Activated CD8-positive, alpha-beta memory T cell treated with anti-CD3 and anti-CD28 coated beads, Interleukin-2, amount 50 U/mL, for 4 hours (primary cell): ENCODE data around the gene BCL3.
A peak's percentile ranks its signal among the peaks of the same experiment; 100 is the strongest.

Experiments used
- DNase-seq: peaks from one replicate; pipeline ENCODE4 v3.0.0-alpha.2; 2020

BCL3 gene

GRCh38 chr19:44722131-44723121, 26.1 kb upstream of the BCL3 start:
- no peak for DNase-seq

GRCh38 chr19:44723299-44723951, 25.1 kb upstream of the BCL3 start:
- DNase-seq: no peak

- peak; percentile 80 for DNase-seq
Observed at GRCh38 chr19:44723952-44724319, 24.6 kb upstream of the BCL3 start.

- DNase-seq: no peak
Observed at GRCh38 chr19:44725251-44725650, 23.3 kb upstream of the BCL3 start.

GRCh38 chr19:44725684-44726083, 22.8 kb upstream of the BCL3 start:
- no peak for DNase-seq

- DNase-seq: no peak
Observed at GRCh38 chr19:44726465-44726864, 22.0 kb upstream of the BCL3 start.

- no peak for DNase-seq
Observed at GRCh38 chr19:44728178-44728577, 20.3 kb upstream of the BCL3 start.

GRCh38 chr19:44729516-44730033, 18.9 kb upstream of the BCL3 start:
- no peak for DNase-seq

GRCh38 chr19:44731081-44731480, 17.4 kb upstream of the BCL3 start:
- no peak for DNase-seq

- DNase-seq: no peak
Observed at GRCh38 chr19:44731622-44732021, 16.9 kb upstream of the BCL3 start.

- no peak for DNase-seq
Observed at GRCh38 chr19:44732235-44733014, 16.1 kb upstream of the BCL3 start.

- no peak for DNase-seq
Observed at GRCh38 chr19:44734357-44734756, 14.2 kb upstream of the BCL3 start.

GRCh38 chr19:44735011-44735410, 13.5 kb upstream of the BCL3 start:
- DNase-seq: no peak

GRCh38 chr19:44737238-44738071, 11.1 kb upstream of the BCL3 start:
- no peak for DNase-seq

- DNase-seq: no peak
Observed at GRCh38 chr19:44738136-44738535, 10.4 kb upstream of the BCL3 start.

GRCh38 chr19:44738603-44739558, 9.6 kb upstream of the BCL3 start:
- DNase-seq: no peak

GRCh38 chr19:44740351-44740824, 8.1 kb upstream of the BCL3 start:
- no peak for DNase-seq

GRCh38 chr19:44741258-44741731, 7.2 kb upstream of the BCL3 start:
- no peak for DNase-seq

- DNase-seq: no peak
Observed at GRCh38 chr19:44741841-44742329, 6.6 kb upstream of the BCL3 start.

- no peak for DNase-seq
Observed at GRCh38 chr19:44742330-44743061, 6.0 kb upstream of the BCL3 start.
